PC-9 (cell line): ENCODE results near the gene NINJ1. TPM values are rescaled to one million over a fixed set of nuclear protein-coding genes. Genes with fewer than 3 reads are reported as not detected.

Experiments
- BruUV-seq: library from RNA; stranded (reverse); fragments of 400-500 nt; replicated peaks from 2 replicates; lab custom pipeline; 2021; lab: Mats Ljungman, UMichigan
- CTCF ChIA-PET: fragments of 300-600 bp; sonication (Branson Sonifier 250); formaldehyde crosslinking; loops from one replicate; lab custom pipeline; 2022; ENCODE audit warnings: antibody characterized with exemption; lab: Charles Lee
- POLR2A ChIA-PET: fragments of 300-600 bp; sonication (Branson Sonifier 250); formaldehyde crosslinking; loops from one replicate; lab custom pipeline; 2022; ENCODE audit warnings: antibody characterized with exemption; ENCODE audit not compliant: unreplicated experiment; lab: Charles Lee
- DNase-seq, 2 experiments: peaks; one replicate each; pipeline versions ENCODE4 v3.0.0 to v3.0.0-alpha.2; 2015 to 2022; ENCODE audit warnings: mixed read lengths in 1 of 2
- H2AFZ ChIP-seq: fragments of 200-600 bp; sonication (generic); 2 replicates; pipeline ENCODE4 v1.8.1; 2017; ENCODE audit warnings: antibody characterized with exemption
- H3F3A ChIP-seq: fragments of 200-600 bp; sonication (generic); 2 replicates; pipeline ENCODE4 v1.8.1; 2017; ENCODE audit warnings: antibody characterized with exemption, mild to moderate bottlenecking, low read depth; ENCODE audit not compliant: insufficient read depth
- H3K27ac ChIP-seq: fragments of 200-600 bp; sonication (generic); 2 replicates; pipeline ENCODE4 v1.6.1; 2016; ENCODE audit warnings: mixed run types
- H3K27me3 ChIP-seq: fragments of 200-600 bp; sonication (generic); 2 replicates; pipeline ENCODE4 v1.6.1; 2016; ENCODE audit warnings: low read depth, mixed run types; ENCODE audit not compliant: insufficient read depth
- H3K36me3 ChIP-seq: fragments of 200-600 bp; sonication (generic); 2 replicates; pipeline ENCODE4 v1.6.1; 2016; ENCODE audit warnings: low read depth, mixed run types
- H3K4me1 ChIP-seq: fragments of 200-600 bp; sonication (generic); replicated peaks from 2 replicates; pipeline ENCODE4 v1.6.1; 2016; ENCODE audit warnings: mixed run types; ENCODE audit not compliant: insufficient read depth
- H3K4me2 ChIP-seq: fragments of 200-600 bp; sonication (generic); 2 replicates; pipeline ENCODE4 v1.6.1; 2017; ENCODE audit warnings: mixed run types
- H3K4me3 ChIP-seq: fragments of 200-600 bp; sonication (generic); 2 replicates; pipeline ENCODE4 v1.6.1; 2016; ENCODE audit warnings: mixed run types
- H3K79me2 ChIP-seq: fragments of 200-600 bp; sonication (generic); 2 replicates; pipeline ENCODE4 v1.6.1; 2017; ENCODE audit warnings: low read depth, mixed run types
- H3K9me2 ChIP-seq: fragments of 200-600 bp; sonication (generic); 2 replicates; pipeline ENCODE4 v1.8.1; 2017; ENCODE audit warnings: mild to moderate bottlenecking; ENCODE audit not compliant: insufficient read depth
- H3K9me3 ChIP-seq: fragments of 200-600 bp; sonication (generic); 2 replicates; pipeline ENCODE4 v1.8.1; 2016; ENCODE audit warnings: low read depth; ENCODE audit not compliant: insufficient read depth
- H4K20me1 ChIP-seq: fragments of 200-600 bp; sonication (generic); 2 replicates; pipeline ENCODE4 v1.8.1; 2017; ENCODE audit not compliant: insufficient read depth
- CTCF ChIP-seq: fragments of 200-600 bp; sonication (generic); conservative IDR thresholded peaks from 2 replicates; pipeline ENCODE4 v1.6.1; 2017; ENCODE audit warnings: mixed run types, antibody characterized with exemption, mild to moderate bottlenecking, moderate library complexity
- EZH2 ChIP-seq: fragments of 200-600 bp; sonication (generic); IDR thresholded peaks from 2 replicates; pipeline ENCODE4 v1.8.0; 2017; ENCODE audit warnings: antibody characterized with exemption, low read depth
- intact Hi-C: fragments of 100-400 bp; cut with micrococcal nuclease; formaldehyde crosslinking; loops from one replicate; pipeline ENCODE4 v1.10.0; 2022; ENCODE audit not compliant: unreplicated experiment
- total RNA-seq: library from RNA; stranded (reverse); gene quantifications from 2 replicates; pipeline ENCODE4 v1.2.3, GENCODE V29; 2021

The NINJ1 gene
- total RNA-seq, 1 experiment from 2014 or later, result 115 TPM

- CTCF ChIA-PET, result interaction anchor here (1.0 kb wide), 1 partner anchor 12 kb away, joined by 4 read pairs; no protein-coding TSS in a partner anchor
- H2AFZ ChIP-seq, result peak overlapping the region; percentile 86; the same call in 1 of the 2 replicates
Observed at GRCh38 chr9:93096811-93097382, 37.2 kb downstream of the NINJ1 start.

GRCh38 chr9:93096131-93096802 lies 37.8 kb downstream of the NINJ1 start, which contains the start of gene CARD19:
CARD19 (plus strand) TSS chr9:93096217; CDS start chr9:93096346, 129 bp downstream.
- H4K20me1 ChIP-seq, result peaks cover 18% of the 10 kb centered on the region; the same call in 1 of the 2 replicates
- CTCF ChIA-PET, result interaction anchor here (1.0 kb wide), 1 partner anchor 13 kb away, joined by 4 read pairs; no protein-coding TSS in a partner anchor
- no peaks in the 10 kb centered on the region for H3K9me2 ChIP-seq
- TF ChIP-seq CTCF (no peak), EZH2 (no peak)
- peak within 1 kb of the TSS; percentile 82 for H3K27ac ChIP-seq
- POLR2A ChIA-PET, result interaction anchor here (0.5 to 1.2 kb wide), 5 partner anchors 20 to 122 kb away, joined by 3 to 13 read pairs (median 3); no protein-coding TSS in a partner anchor
- H3K79me2 ChIP-seq, result peaks cover 49% of the 10 kb centered on the region
- peak within 1 kb of the TSS; percentile 90 for H3K4me3 ChIP-seq
- H3K4me1 ChIP-seq, result peaks cover 57% of the 10 kb centered on the region
- intact Hi-C loops, result loop anchor here (5.0 to 10.0 kb wide), 5 partner anchors 34 to 1071 kb away; partner anchors contain the start of gene BICD2
- H2AFZ ChIP-seq, result peak within 1 kb of the TSS; percentile 86
- H3K36me3 ChIP-seq, result peaks cover 9% of the 10 kb centered on the region
- peak in 1 of 2 experiments; percentile 71 for DNase-seq
- no peaks in the 10 kb centered on the region for H3K27me3 ChIP-seq
- peak within 1 kb of the TSS; percentile 99 for H3K4me2 ChIP-seq
- peaks cover under 1% of the 10 kb centered on the region; the same call in 1 of the 2 replicates for H3K9me3 ChIP-seq
- no TSS peak for BruUV-seq
- H3F3A ChIP-seq, result peaks cover 38% of the 10 kb centered on the region

More at GRCh38 chr9:93096811-93097382, 37.2 kb downstream of the NINJ1 start:
- Histone ChIP-seq H3K4me3 (peak overlapping the region; percentile 90), H3K36me3 (peaks cover 9% of the 10 kb centered on the region), H3K79me2 (peaks cover 55% of the 10 kb centered on the region), H4K20me1 (peaks cover 18% of the 10 kb centered on the region; the same call in 1 of the 2 replicates), H3K9me2 (no peaks in the 10 kb centered on the region), H3F3A (peaks cover 32% of the 10 kb centered on the region), H3K27ac (peak overlapping the region; percentile 67), H3K9me3 (no peaks in the 10 kb centered on the region), H3K27me3 (no peaks in the 10 kb centered on the region), H3K4me2 (peak overlapping the region; percentile 99), H3K4me1 (peaks cover 53% of the 10 kb centered on the region)
- no peak for TF ChIP-seq EZH2
- no peak for TF ChIP-seq CTCF
- intact Hi-C loops, result loop anchor here (5.0 to 10.0 kb wide), 5 partner anchors 35 to 1070 kb away; partner anchors contain the start of gene BICD2
- BruUV-seq, result TSS peak; percentile 35
- no peak for DNase-seq
- POLR2A ChIA-PET, result interaction anchor here (0.6 kb wide), 1 partner anchor 19 kb away, joined by 5 read pairs; no protein-coding TSS in a partner anchor
